HG02938 (cell line): ENCODE measurements around the gene EMID1.

Experiments used
- ATAC-seq: cut with Tn5 transposase; IDR thresholded peaks from one replicate; pipeline ENCODE4 v1.9.1; 2021; ENCODE audit warnings: mild to moderate bottlenecking, moderate library complexity; ENCODE audit not compliant: unreplicated experiment

The EMID1 gene

GRCh38 chr22:29194184-29194583, 11.5 kb upstream of the EMID1 start:
- no peak for ATAC-seq

GRCh38 chr22:29195118-29195963, 10.4 kb upstream of the EMID1 start:
- no peak for ATAC-seq

- ATAC-seq, result no peak
Observed at GRCh38 chr22:29195964-29196666, 9.6 kb upstream of the EMID1 start.

- ATAC-seq, result no peak
Observed at GRCh38 chr22:29197096-29197495, 8.6 kb upstream of the EMID1 start.

GRCh38 chr22:29198240-29198639, 7.5 kb upstream of the EMID1 start:
- no peak for ATAC-seq

- ATAC-seq, result no peak
Observed at GRCh38 chr22:29199702-29200400, 5.8 kb upstream of the EMID1 start.

- no peak for ATAC-seq
Observed at GRCh38 chr22:29200901-29201300, 4.8 kb upstream of the EMID1 start.

- no peak for ATAC-seq
Observed at GRCh38 chr22:29201782-29202181, 3.9 kb upstream of the EMID1 start.

GRCh38 chr22:29202212-29203192, 3.2 kb upstream of the EMID1 start:
- peak; percentile 64 for ATAC-seq

GRCh38 chr22:29203488-29204454, 1.9 kb upstream of the EMID1 start:
- no peak for ATAC-seq

- no peak for ATAC-seq
Observed at GRCh38 chr22:29204455-29205183, 1.1 kb upstream of the EMID1 start.

- no peak for ATAC-seq
Observed at GRCh38 chr22:29205252-29205593, 473 bp upstream of the EMID1 start.

- no peak for ATAC-seq
Observed at GRCh38 chr22:29206372-29207242, 911 bp downstream of the EMID1 start.

- ATAC-seq, result no peak
Observed at GRCh38 chr22:29207243-29207550, 1.5 kb downstream of the EMID1 start.

GRCh38 chr22:29207562-29208501, 2.1 kb downstream of the EMID1 start:
- ATAC-seq, result no peak

GRCh38 chr22:29208502-29208862, 2.8 kb downstream of the EMID1 start:
- no peak for ATAC-seq
